ENCODE data around the gene TAF3. TPM values are rescaled to one million over a fixed set of nuclear protein-coding genes. Genes with fewer than 3 reads are reported as not detected.

The TAF3 gene
- total RNA-seq, 1 donor: 2.2 TPM

DNA sequence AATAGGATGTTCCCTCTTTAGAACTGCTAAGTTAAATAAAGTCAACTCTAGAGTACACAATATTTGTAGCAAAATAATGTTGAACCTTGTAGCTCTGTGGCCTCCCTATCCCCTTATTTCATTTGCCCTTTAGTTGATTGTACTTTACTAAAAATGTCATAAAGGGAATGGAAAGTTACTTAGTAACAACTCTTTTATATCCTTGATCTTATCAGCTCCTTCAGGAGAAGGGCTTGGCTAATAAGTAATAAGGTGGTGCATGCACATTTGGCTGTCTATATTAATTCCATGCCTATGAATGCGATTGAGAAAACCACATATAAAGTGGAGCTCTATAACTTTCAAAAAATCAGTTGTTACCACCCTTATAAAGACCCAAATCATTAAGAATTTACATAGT is 194.7 kb downstream of the TAF3 start:
- TF ChIP-seq, protein P1, sequence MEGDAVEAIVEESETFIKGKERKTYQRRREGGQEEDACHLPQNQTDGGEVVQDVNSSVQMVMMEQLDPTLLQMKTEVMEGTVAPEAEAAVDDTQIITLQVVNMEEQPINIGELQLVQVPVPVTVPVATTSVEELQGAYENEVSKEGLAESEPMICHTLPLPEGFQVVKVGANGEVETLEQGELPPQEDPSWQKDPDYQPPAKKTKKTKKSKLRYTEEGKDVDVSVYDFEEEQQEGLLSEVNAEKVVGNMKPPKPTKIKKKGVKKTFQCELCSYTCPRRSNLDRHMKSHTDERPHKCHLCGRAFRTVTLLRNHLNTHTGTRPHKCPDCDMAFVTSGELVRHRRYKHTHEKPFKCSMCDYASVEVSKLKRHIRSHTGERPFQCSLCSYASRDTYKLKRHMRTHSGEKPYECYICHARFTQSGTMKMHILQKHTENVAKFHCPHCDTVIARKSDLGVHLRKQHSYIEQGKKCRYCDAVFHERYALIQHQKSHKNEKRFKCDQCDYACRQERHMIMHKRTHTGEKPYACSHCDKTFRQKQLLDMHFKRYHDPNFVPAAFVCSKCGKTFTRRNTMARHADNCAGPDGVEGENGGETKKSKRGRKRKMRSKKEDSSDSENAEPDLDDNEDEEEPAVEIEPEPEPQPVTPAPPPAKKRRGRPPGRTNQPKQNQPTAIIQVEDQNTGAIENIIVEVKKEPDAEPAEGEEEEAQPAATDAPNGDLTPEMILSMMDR (IDR thresholded peaks at IDR 0.05; ENCODE audit: insufficient read depth, low read depth, low read length): no peak

DNA sequence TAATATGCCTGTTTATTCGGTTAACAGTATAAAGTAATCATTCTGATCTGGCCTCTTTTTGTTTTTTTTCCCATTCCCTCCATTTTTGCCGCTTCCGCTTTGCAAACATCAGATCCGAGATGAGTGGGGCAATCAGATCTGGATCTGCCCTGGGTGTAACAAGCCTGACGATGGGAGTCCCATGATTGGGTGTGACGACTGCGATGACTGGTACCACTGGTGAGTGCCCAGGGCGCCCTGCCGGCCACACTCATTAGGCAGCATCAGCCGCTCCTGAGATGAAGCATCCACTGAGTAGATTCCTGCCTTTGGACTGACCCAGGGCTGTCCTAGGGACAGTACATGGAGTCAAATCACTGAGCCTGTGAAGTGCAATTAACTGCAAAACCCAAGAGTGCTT is 195.3 kb downstream of the TAF3 start:
- TF ChIP-seq, protein P1 (IDR thresholded peaks at IDR 0.05; ENCODE audit: insufficient read depth, low read depth, low read length): no peak
- no peak overlapping the region for H3K4me3 ChIP-seq (ENCODE audit: low read depth, low read length)
- DNase-seq (ENCODE audit: low read depth): no peak

More for the DNA sequence above, 194.7 kb downstream of the TAF3 start:
- no peak overlapping the region for H3K4me3 ChIP-seq (ENCODE audit: low read depth, low read length)
- DNase-seq (ENCODE audit: low read depth): no peak

DNA sequence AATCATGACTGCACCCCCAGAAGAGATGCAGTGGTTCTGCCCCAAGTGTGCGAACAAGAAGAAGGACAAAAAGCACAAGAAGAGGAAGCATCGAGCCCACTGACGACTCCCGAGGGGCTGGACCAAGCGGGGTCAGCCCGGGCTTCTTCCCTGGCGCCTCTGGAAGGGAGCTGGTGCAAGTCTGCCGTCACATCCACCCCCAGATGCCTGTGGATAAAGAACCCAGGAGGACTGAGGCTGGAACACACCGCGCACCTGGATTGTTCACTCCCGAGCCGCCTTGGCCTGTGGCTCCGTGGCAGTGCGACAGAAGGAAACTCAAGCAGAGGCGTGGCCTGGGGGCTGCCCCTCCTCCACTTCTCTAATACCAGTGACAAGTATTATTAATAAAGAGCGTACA is 196.3 kb downstream of the TAF3 start:
- TF ChIP-seq, protein P1 (IDR thresholded peaks at IDR 0.05; ENCODE audit: insufficient read depth, low read depth, low read length): no peak
- DNase-seq (ENCODE audit: low read depth): no peak
- H3K4me3 ChIP-seq (ENCODE audit: low read depth, low read length): no peak overlapping the region

DNA sequence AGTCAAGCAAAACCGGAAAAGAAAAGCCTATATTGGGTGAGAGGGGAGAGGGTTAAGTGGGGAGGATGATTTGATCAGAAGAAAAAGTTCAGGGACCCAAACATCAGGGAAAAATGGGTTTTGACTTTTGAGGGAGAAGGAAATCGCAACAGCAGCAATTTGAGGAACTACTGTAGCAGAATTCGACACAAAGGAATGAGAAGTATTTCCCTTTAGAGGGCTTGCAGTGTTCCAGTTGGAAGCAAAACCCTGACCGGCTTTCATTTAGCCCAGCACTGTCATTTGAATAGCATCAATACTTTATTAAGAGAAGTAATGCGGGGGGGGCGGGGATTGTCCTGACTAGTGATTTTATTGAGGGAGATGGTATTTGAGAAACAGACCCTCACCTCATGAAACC is 199.0 kb downstream of the TAF3 start:
- no peak for DNase-seq (ENCODE audit: low read depth)
- H3K4me3 ChIP-seq (ENCODE audit: low read depth, low read length): no peak overlapping the region
- TF ChIP-seq, protein P1 (IDR thresholded peaks at IDR 0.05; ENCODE audit: insufficient read depth, low read depth, low read length): no peak

DNA sequence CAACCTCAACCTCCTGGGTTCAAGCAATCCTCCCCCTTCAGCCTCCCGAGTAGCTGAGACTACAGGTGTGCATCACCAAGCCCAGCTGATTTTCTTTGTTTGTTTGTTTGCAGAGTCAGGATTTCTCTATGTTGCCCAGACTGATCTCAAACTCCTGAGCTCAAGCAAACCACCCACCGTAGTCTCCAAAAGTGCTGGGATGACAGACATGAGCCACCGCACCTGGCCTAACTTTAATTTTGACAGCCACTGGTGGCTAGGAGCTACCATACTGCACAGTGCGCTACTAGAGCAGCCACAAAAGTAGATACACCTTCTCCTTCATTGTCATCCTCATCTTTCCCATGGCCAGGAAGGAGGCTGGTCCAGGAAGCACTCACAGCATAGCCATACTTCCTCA is 205.0 kb downstream of the TAF3 start:
- no peak for DNase-seq (ENCODE audit: low read depth)
- TF ChIP-seq, protein P1 (IDR thresholded peaks at IDR 0.05; ENCODE audit: insufficient read depth, low read depth, low read length): no peak
- H3K4me3 ChIP-seq (ENCODE audit: low read depth, low read length): no peak overlapping the region

DNA sequence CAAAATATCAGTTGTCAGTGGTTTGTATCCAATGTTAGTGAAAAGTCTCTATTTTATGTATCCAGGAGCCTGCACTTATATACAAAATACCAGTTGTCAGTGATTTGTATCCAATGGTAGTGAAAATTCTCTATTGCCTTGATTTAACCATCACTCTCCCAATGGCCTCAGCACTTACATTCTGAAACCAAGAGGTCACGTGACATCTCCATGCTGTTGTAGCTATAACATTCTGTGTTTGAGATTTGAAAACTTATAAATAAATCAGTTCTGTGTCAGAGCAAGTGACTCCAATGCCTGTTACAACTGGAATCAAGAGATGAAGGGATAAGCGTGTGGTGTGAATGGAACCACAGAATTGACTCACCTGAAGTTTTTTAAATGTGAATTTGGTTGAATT is 205.5 kb downstream of the TAF3 start:
- no peak for DNase-seq (ENCODE audit: low read depth)
- no peak overlapping the region for H3K4me3 ChIP-seq (ENCODE audit: low read depth, low read length)
- TF ChIP-seq, protein P1 (IDR thresholded peaks at IDR 0.05; ENCODE audit: insufficient read depth, low read depth, low read length): no peak

Measured in fibroblast of villous mesenchyme (primary cell).